GM23338 (cell line): ENCODE results near the gene TMEM185B. TPM values are rescaled to one million over a fixed set of nuclear protein-coding genes. Genes with fewer than 3 reads are reported as not detected.

ENCODE experiments used
- ATAC-seq: fragments of 200-7000 bp; cut with Tn5 transposase; 3 replicates; pipeline ENCODE4 v1.9.1; 2020
- DNase-seq: peaks from one replicate; pipeline ENCODE4 v3.0.0-alpha.2; 2015; ENCODE audit warnings: low spot score
- H2AFZ ChIP-seq: fragments of 200-600 bp; sonication (generic); 2 replicates; pipeline ENCODE4 v1.8.0; 2016; ENCODE audit warnings: antibody characterized with exemption, mild to moderate bottlenecking, moderate library complexity
- H3F3A ChIP-seq: fragments of 200-600 bp; sonication (generic); replicated peaks from 2 replicates; pipeline ENCODE4 v1.8.0; 2017; ENCODE audit warnings: antibody characterized with exemption, mixed run types, low read depth
- H3K27ac ChIP-seq: fragments of 200-600 bp; sonication (generic); 2 replicates; pipeline ENCODE4 v1.6.1; 2016; ENCODE audit warnings: low read depth
- H3K27me3 ChIP-seq: fragments of 200-600 bp; sonication (generic); 2 replicates; pipeline ENCODE4 v1.8.0; 2016; ENCODE audit warnings: mild to moderate bottlenecking, mixed run types, moderate library complexity; ENCODE audit not compliant: insufficient read depth
- H3K36me3 ChIP-seq: fragments of 200-600 bp; sonication (generic); 2 replicates; pipeline ENCODE4 v1.8.0; 2016; ENCODE audit warnings: mild to moderate bottlenecking; ENCODE audit not compliant: insufficient read depth
- H3K4me1 ChIP-seq: fragments of 200-600 bp; sonication (generic); 2 replicates; pipeline ENCODE4 v1.8.0; 2016; ENCODE audit warnings: mild to moderate bottlenecking, moderate library complexity; ENCODE audit not compliant: insufficient read depth
- H3K4me2 ChIP-seq: fragments of 200-600 bp; sonication (generic); 2 replicates; pipeline ENCODE4 v1.7.1; 2017; ENCODE audit warnings: mixed run types
- H3K4me3 ChIP-seq: fragments of 200-600 bp; sonication (generic); 2 replicates; pipeline ENCODE4 v1.6.1; 2016; ENCODE audit warnings: mixed run types
- H3K79me2 ChIP-seq: fragments of 200-600 bp; sonication (generic); replicated peaks from 2 replicates; pipeline ENCODE4 v1.8.0; 2017; ENCODE audit warnings: mild to moderate bottlenecking; ENCODE audit not compliant: insufficient read depth
- H3K9me2 ChIP-seq: fragments of 200-600 bp; sonication (generic); 2 replicates; pipeline ENCODE4 v1.8.0; 2017; ENCODE audit not compliant: insufficient read depth
- H4K20me1 ChIP-seq: fragments of 200-600 bp; sonication (generic); replicated peaks from 2 replicates; pipeline ENCODE4 v1.8.0; 2017; ENCODE audit warnings: mild to moderate bottlenecking; ENCODE audit not compliant: insufficient read depth
- H3K27ac Mint-ChIP-seq: 2 replicates; pipeline ENCODE4 v1.8.0; 2020; ENCODE audit warnings: inconsistent platforms, mild to moderate bottlenecking, moderate library complexity, mixed read lengths
- H3K27me3 Mint-ChIP-seq: 3 replicates; pipeline ENCODE4 v1.8.0; 2022; ENCODE audit warnings: low read depth, mild to moderate bottlenecking, moderate library complexity, mixed read lengths, inconsistent platforms; ENCODE audit not compliant: insufficient read depth, poor library complexity
- H3K36me3 Mint-ChIP-seq: 3 replicates; pipeline ENCODE4 v1.8.0; 2021; ENCODE audit warnings: low read depth, mild to moderate bottlenecking, inconsistent platforms, moderate library complexity, mixed read lengths
- H3K4me1 Mint-ChIP-seq: 3 replicates; pipeline ENCODE4 v1.8.0; 2020; ENCODE audit warnings: mild to moderate bottlenecking, inconsistent platforms, mixed read lengths
- H3K4me3 Mint-ChIP-seq: 3 replicates; pipeline ENCODE4 v1.8.0; 2021; ENCODE audit warnings: moderate library complexity, mild to moderate bottlenecking, inconsistent platforms, mixed read lengths
- H3K9me3 Mint-ChIP-seq: 3 replicates; pipeline ENCODE4 v1.8.0; 2020; ENCODE audit warnings: moderate library complexity, mild to moderate bottlenecking, inconsistent platforms, mixed read lengths
- EZH2phosphoT487 ChIP-seq: fragments of 200-600 bp; sonication (generic); IDR thresholded peaks from one replicate; pipeline ENCODE4 v1.8.1; 2018; ENCODE audit warnings: antibody characterized with exemption; ENCODE audit not compliant: unreplicated experiment
- JUNB ChIP-seq: IDR thresholded peaks from one replicate; pipeline ENCODE4 v1.6.1; 2016; ENCODE audit warnings: antibody characterized with exemption; ENCODE audit not compliant: unreplicated experiment
- NANOG ChIP-seq: IDR thresholded peaks from 2 replicates; pipeline ENCODE4 v1.6.1; 2016; ENCODE audit warnings: antibody characterized with exemption, borderline replicate concordance
- POLR2AphosphoS5 ChIP-seq: IDR thresholded peaks from 2 replicates; pipeline ENCODE4 v1.6.1; 2016; ENCODE audit warnings: antibody characterized with exemption, low read depth
- STAT1 ChIP-seq: IDR thresholded peaks from one replicate; pipeline ENCODE4 v1.6.1; 2016; ENCODE audit warnings: antibody characterized with exemption; ENCODE audit not compliant: unreplicated experiment
- ZNF331 ChIP-seq: fragments of 250-450 bp; sonication (Bioruptor Pico); IDR thresholded peaks from 2 replicates; pipeline ENCODE4 v1.5.0; 2020; ENCODE audit warnings: low read depth, mild to moderate bottlenecking, moderate library complexity
- polyA plus RNA-seq: library from polyadenylated mRNA; unstranded; fragments of >200 nt; fragmentation: Nextera tagmentation; extraction: Ambion mirVana; gene quantifications from 2 replicates; pipeline ENCODE4 v1.2.1, GENCODE V29; 2016
- total RNA-seq: library from RNA; depleted of rRNA; stranded (reverse); fragments of >200 nt; shearing (Covaris generic); gene quantifications from 2 replicates; pipeline ENCODE4 v1.2.3, GENCODE V29; 2014
- TF ChIP-seq, protein P1 (sequence below): IDR thresholded peaks from one replicate; pipeline ENCODE4 v1.6.1; 2018; ENCODE audit warnings: antibody characterized with exemption; ENCODE audit not compliant: unreplicated experiment
- TF ChIP-seq, protein P2 (sequence below): fragments of 250-450 bp; sonication (Bioruptor Pico); IDR thresholded peaks from 2 replicates; pipeline ENCODE4 v1.5.0; 2020; ENCODE audit warnings: mild to moderate bottlenecking, moderate library complexity
- TF ChIP-seq, protein P3 (sequence below): IDR thresholded peaks from 2 replicates; pipeline ENCODE4 v1.6.1; 2016; ENCODE audit warnings: antibody characterized with exemption

The TMEM185B gene
- total and polyA plus RNA-seq, 2 experiments from 2014 or later = 3.9 to 24.4 TPM

DNA sequence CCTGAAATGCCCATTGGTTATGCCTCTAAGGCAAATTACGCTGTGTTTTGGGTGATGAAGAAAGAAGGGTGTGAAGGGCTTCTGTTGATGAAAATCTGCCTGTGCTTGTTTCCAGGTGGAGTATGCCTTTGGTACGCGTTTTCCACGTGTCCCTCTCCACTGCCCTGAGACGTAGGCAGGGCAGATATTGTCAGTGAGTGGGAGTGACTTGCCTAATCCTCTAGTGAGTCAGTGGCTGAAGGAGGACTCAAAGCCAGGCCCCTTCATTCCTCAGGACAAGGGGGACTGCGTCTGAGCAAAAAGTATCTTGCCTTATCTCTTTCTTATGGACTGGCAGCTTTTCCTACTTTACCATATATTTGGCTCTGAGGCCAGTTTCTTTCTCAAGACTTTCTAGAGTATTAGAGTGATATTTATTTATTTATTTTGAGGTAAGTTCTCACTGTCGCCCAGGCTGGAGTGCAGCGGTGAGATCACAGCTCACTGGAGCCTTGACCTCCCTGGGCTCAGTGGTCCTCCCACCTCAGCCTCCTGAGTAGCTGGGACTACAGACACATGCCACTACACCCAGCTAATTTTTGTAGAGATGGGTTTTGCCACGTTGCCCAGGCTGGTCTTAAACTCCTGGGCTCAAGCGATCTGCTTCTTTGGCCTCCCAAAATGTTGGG is 39.7 kb upstream of the TMEM185B start (continued):
- no peak for TF ChIP-seq ZNF331 (CRISPR knock-in tag)
- TF ChIP-seq STAT1 = no peak
- no peak for TF ChIP-seq POLR2AphosphoS5
- TF ChIP-seq, protein P1, sequence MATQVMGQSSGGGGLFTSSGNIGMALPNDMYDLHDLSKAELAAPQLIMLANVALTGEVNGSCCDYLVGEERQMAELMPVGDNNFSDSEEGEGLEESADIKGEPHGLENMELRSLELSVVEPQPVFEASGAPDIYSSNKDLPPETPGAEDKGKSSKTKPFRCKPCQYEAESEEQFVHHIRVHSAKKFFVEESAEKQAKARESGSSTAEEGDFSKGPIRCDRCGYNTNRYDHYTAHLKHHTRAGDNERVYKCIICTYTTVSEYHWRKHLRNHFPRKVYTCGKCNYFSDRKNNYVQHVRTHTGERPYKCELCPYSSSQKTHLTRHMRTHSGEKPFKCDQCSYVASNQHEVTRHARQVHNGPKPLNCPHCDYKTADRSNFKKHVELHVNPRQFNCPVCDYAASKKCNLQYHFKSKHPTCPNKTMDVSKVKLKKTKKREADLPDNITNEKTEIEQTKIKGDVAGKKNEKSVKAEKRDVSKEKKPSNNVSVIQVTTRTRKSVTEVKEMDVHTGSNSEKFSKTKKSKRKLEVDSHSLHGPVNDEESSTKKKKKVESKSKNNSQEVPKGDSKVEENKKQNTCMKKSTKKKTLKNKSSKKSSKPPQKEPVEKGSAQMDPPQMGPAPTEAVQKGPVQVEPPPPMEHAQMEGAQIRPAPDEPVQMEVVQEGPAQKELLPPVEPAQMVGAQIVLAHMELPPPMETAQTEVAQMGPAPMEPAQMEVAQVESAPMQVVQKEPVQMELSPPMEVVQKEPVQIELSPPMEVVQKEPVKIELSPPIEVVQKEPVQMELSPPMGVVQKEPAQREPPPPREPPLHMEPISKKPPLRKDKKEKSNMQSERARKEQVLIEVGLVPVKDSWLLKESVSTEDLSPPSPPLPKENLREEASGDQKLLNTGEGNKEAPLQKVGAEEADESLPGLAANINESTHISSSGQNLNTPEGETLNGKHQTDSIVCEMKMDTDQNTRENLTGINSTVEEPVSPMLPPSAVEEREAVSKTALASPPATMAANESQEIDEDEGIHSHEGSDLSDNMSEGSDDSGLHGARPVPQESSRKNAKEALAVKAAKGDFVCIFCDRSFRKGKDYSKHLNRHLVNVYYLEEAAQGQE = no peak

DNA sequence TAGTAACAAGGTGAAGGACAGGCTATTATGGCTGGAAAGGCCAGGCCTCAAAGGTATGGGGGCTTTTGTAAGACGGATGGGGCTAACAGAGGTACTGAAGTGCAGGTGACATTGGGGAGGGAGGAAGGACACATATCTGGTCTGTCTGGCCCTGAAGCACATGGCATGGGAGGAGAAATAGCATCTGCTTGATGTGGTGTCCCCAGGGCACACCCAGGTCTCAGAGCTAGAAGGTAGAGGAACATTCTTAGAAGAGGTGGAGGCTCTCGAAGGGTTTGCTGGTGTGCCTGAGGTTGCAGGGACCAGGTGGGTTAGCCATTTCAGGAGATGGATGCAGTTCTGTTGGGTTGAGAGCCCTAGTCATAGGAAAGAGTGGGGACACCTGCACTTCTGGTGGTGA is 39.0 kb upstream of the TMEM185B start:
- H3K36me3 ChIP-seq = no peaks in the 10 kb centered on the region
- Mint-ChIP-seq H3K27ac (no peak overlapping the region), H3K36me3 (peaks cover 11% of the 10 kb centered on the region), H3K9me3 (peaks cover 7% of the 10 kb centered on the region; the same call in 2 of the 3 replicates), H3K27me3 (peaks cover 8% of the 10 kb centered on the region), H3K4me1 (no peaks in the 10 kb centered on the region), H3K4me3 (no peak overlapping the region)
- peaks cover 6% of the 10 kb centered on the region; the same call in 1 of the 2 replicates for H3K9me2 ChIP-seq
- no peak overlapping the region for H3K4me3 ChIP-seq
- H3K27ac ChIP-seq = no peak overlapping the region
- no peaks in the 10 kb centered on the region for H4K20me1 ChIP-seq
- no peaks in the 10 kb centered on the region for H3K27me3 ChIP-seq
- H3K4me2 ChIP-seq = no peak overlapping the region
- no peak overlapping the region for H2AFZ ChIP-seq
- H3K4me1 ChIP-seq = no peaks in the 10 kb centered on the region
- 0 out of 2 replicates have a peak, but pooled peaks cover 3% of the 10 kb centered on the region for H3K79me2 ChIP-seq
- ATAC-seq (no peak), DNase-seq (no peak)
- H3F3A ChIP-seq = no peaks in the 10 kb centered on the region
- TF ChIP-seq ZNF331 (CRISPR knock-in tag) (no peak), EZH2phosphoT487 (no peak), JUNB (no peak), NANOG (no peak)
- TF ChIP-seq, protein P2, sequence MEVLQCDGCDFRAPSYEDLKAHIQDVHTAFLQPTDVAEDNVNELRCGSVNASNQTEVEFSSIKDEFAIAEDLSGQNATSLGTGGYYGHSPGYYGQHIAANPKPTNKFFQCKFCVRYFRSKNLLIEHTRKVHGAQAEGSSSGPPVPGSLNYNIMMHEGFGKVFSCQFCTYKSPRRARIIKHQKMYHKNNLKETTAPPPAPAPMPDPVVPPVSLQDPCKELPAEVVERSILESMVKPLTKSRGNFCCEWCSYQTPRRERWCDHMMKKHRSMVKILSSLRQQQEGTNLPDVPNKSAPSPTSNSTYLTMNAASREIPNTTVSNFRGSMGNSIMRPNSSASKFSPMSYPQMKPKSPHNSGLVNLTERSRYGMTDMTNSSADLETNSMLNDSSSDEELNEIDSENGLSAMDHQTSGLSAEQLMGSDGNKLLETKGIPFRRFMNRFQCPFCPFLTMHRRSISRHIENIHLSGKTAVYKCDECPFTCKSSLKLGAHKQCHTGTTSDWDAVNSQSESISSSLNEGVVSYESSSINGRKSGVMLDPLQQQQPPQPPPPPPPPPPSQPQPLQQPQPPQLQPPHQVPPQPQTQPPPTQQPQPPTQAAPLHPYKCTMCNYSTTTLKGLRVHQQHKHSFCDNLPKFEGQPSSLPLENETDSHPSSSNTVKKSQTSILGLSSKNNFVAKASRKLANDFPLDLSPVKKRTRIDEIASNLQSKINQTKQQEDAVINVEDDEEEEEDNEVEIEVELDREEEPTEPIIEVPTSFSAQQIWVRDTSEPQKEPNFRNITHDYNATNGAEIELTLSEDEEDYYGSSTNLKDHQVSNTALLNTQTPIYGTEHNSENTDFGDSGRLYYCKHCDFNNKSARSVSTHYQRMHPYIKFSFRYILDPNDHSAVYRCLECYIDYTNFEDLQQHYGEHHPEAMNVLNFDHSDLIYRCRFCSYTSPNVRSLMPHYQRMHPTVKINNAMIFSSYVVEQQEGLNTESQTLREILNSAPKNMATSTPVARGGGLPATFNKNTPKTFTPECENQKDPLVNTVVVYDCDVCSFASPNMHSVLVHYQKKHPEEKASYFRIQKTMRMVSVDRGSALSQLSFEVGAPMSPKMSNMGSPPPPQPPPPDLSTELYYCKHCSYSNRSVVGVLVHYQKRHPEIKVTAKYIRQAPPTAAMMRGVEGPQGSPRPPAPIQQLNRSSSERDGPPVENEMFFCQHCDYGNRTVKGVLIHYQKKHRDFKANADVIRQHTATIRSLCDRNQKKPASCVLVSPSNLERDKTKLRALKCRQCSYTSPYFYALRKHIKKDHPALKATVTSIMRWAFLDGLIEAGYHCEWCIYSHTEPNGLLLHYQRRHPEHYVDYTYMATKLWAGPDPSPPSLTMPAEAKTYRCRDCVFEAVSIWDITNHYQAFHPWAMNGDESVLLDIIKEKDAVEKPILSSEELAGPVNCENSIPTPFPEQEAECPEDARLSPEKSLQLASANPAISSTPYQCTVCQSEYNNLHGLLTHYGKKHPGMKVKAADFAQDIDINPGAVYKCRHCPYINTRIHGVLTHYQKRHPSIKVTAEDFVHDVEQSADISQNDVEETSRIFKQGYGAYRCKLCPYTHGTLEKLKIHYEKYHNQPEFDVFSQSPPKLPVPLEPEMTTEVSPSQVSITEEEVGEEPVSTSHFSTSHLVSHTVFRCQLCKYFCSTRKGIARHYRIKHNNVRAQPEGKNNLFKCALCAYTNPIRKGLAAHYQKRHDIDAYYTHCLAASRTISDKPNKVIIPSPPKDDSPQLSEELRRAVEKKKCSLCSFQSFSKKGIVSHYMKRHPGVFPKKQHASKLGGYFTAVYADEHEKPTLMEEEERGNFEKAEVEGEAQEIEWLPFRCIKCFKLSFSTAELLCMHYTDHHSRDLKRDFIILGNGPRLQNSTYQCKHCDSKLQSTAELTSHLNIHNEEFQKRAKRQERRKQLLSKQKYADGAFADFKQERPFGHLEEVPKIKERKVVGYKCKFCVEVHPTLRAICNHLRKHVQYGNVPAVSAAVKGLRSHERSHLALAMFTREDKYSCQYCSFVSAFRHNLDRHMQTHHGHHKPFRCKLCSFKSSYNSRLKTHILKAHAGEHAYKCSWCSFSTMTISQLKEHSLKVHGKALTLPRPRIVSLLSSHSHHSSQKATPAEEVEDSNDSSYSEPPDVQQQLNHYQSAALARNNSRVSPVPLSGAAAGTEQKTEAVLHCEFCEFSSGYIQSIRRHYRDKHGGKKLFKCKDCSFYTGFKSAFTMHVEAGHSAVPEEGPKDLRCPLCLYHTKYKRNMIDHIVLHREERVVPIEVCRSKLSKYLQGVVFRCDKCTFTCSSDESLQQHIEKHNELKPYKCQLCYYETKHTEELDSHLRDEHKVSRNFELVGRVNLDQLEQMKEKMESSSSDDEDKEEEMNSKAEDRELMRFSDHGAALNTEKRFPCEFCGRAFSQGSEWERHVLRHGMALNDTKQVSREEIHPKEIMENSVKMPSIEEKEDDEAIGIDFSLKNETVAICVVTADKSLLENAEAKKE (CRISPR knock-in tag) = no peak
- TF ChIP-seq, protein P3, sequence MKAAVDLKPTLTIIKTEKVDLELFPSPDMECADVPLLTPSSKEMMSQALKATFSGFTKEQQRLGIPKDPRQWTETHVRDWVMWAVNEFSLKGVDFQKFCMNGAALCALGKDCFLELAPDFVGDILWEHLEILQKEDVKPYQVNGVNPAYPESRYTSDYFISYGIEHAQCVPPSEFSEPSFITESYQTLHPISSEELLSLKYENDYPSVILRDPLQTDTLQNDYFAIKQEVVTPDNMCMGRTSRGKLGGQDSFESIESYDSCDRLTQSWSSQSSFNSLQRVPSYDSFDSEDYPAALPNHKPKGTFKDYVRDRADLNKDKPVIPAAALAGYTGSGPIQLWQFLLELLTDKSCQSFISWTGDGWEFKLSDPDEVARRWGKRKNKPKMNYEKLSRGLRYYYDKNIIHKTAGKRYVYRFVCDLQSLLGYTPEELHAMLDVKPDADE = no peak
